ENCODE data around the gene NDRG2. TPM values are rescaled to one million over a fixed set of nuclear protein-coding genes. Genes with fewer than 3 reads are reported as not detected.
A peak's percentile ranks its signal among the peaks of the same experiment; 100 is the strongest.

NDRG2 gene
- total RNA-seq, 1 donor from 2014 or later: 237 TPM

DNA sequence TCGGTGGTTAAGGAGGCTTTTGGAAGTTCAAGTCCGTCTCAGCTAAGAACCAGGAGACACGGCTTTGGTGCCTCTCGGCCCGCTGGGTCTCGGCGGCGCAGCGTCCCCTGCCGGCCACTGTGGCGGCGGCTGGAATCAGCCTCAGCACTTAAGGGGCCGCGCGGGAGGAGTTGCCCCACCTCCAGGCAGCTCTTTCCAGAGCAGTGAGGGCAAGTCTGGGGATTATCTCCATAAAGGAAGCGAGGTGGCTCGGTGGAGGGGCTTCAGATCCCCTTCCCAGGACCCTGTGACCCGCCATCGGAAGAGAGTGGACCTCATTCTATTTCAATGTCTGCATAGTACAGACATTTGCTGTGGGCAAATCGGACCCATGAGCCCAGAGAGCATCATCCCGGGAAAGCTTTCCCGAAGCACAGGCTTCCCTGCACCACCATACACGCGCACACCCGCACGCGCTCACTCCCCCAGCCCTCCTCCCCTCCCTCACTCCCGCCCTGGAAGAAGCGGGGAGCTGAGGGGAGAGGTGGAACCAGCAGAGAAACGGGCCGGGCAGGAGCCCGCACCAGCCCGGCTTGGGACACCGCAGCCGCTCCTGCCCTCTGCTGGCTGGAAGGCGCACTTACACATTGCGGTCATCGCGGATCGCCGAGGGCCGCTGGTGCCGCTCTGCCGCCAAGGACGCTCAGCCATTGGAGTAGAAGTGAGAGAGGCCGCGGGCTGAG, 53.7 kb downstream of the NDRG2 start:
- peak; percentile 85 for DNase-seq (ENCODE audit: low spot score)

DNA sequence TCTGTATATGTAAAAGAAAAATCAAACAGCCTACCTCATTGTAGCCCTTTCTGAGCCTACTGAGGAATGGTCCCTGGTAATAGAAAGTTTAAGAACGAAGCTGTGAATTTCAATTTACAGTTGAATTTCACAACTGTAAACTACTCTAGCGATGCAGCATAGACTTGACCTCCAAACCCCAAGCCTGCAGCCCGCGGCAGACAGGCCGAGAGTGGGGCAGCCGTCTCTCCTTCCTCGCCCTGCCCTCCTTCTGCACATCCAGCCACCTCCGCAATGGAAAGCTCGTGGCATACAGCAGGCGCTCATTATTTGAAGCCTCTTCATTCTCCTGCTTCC, 54.2 kb downstream of the NDRG2 start:
- DNase-seq (ENCODE audit: low spot score): no peak

DNA sequence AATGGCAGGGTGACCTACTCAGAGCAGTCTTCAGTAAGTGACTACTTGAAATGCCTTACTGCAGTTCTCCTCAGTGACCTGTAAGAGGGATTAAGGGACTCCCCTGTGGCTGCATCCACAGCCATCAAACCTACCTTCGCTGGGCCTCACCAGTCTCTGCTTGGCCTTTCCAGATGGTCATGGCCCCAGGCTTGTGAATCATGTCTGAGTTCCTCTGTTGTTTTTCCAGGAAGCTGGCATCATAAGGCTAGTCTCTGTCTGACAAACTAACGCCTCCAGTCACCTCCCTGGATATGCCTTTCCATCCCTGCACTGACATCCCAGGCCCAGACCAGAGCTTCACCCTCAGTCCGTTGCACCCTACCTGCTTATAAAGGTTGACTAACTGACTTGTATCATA, 55.5 kb downstream of the NDRG2 start:
- no peak for DNase-seq (ENCODE audit: low spot score)

Other genes with a start within 250 kb of the NDRG2 start
- gene RNASE6, start 243.8 kb downstream of the NDRG2 start, total RNA-seq: 17.3 TPM
- gene RNASE1, start 222.2 kb downstream of the NDRG2 start, total RNA-seq: 609 TPM
- gene RNASE3, start 133.7 kb downstream of the NDRG2 start, total RNA-seq: 0.52 TPM
- 1.8 TPM for gene RNASE2, start 69.6 kb downstream of the NDRG2 start, total RNA-seq
- 57.3 TPM for gene METTL17, start 35.1 kb downstream of the NDRG2 start, total RNA-seq
- not detected for gene SLC39A2, start 25.8 kb downstream of the NDRG2 start, total RNA-seq
- 0.81 TPM for gene TPPP2, start 5.2 kb upstream of the NDRG2 start, total RNA-seq
- gene RNASE13, start 9.7 kb upstream of the NDRG2 start, total RNA-seq: 0.12 TPM
- gene RNASE7, start 17.3 kb upstream of the NDRG2 start, total RNA-seq: 22.1 TPM
- not detected for gene RNASE8, start 32.8 kb upstream of the NDRG2 start, total RNA-seq
- gene ARHGEF40, start 45.2 kb upstream of the NDRG2 start, total RNA-seq: 124 TPM
- 57.5 TPM for gene ZNF219, start 73.6 kb upstream of the NDRG2 start, total RNA-seq
- 4.3 TPM for gene TMEM253, start 76.0 kb upstream of the NDRG2 start, total RNA-seq
- not detected for gene OR5AU1, start 131.0 kb upstream of the NDRG2 start, total RNA-seq
- 402 TPM for gene HNRNPC, start 244.4 kb upstream of the NDRG2 start, total RNA-seq